Mesendoderm (in vitro differentiated cells): ENCODE measurements around the gene GLTP.
A peak's percentile ranks its signal among the peaks of the same experiment; 100 is the strongest.

Experiments
- DNase-seq: peaks from one replicate; pipeline ENCODE4 v3.0.0; 2013
- H2AK5ac ChIP-seq: 2 replicates; pipeline ENCODE4 v1.6.1; 2013; ENCODE audit warnings: low read length, inconsistent platforms
- H2BK120ac ChIP-seq: 2 replicates; pipeline ENCODE4 v1.6.1; 2013; ENCODE audit warnings: low read depth, mild to moderate bottlenecking, low read length, moderate library complexity, mixed read lengths
- H2BK15ac ChIP-seq: replicated peaks from 2 replicates; pipeline ENCODE4 v1.6.1; 2013; ENCODE audit warnings: low read depth, mild to moderate bottlenecking, moderate library complexity
- H2BK5ac ChIP-seq: 2 replicates; pipeline ENCODE4 v1.6.1; 2013; ENCODE audit warnings: low read length, inconsistent platforms
- H3K18ac ChIP-seq: 2 replicates; pipeline ENCODE4 v1.6.1; 2013; ENCODE audit warnings: mild to moderate bottlenecking, low read length, mixed read lengths
- H3K23ac ChIP-seq: one replicate; pipeline ENCODE4 v1.6.1; 2013; ENCODE audit warnings: low read length
- H3K27ac ChIP-seq: 2 replicates; pipeline ENCODE4 v1.5.1; 2013; ENCODE audit warnings: low read depth, mild to moderate bottlenecking, inconsistent platforms, low read length, moderate library complexity
- H3K27me3 ChIP-seq: 2 replicates; pipeline ENCODE4 v1.6.1; 2013; ENCODE audit warnings: low read length, control low read depth, mild to moderate bottlenecking, inconsistent platforms; ENCODE audit not compliant: insufficient read depth, poor library complexity
- H3K36me3 ChIP-seq: 2 replicates; pipeline ENCODE4 v1.6.1; 2013; ENCODE audit warnings: low read length, inconsistent platforms; ENCODE audit not compliant: control insufficient read depth, insufficient read depth
- H3K4ac ChIP-seq: one replicate; pipeline ENCODE4 v1.6.1; 2013; ENCODE audit warnings: low read depth, mild to moderate bottlenecking, low read length, moderate library complexity
- H3K4me1 ChIP-seq: 2 replicates; pipeline ENCODE4 v1.6.1; 2013; ENCODE audit warnings: low read depth, low read length, inconsistent platforms; ENCODE audit not compliant: control insufficient read depth
- H3K4me2 ChIP-seq: 2 replicates; pipeline ENCODE4 v1.6.1; 2013; ENCODE audit warnings: low read length
- H3K4me3 ChIP-seq: 2 replicates; pipeline ENCODE4 v1.5.1; 2013; ENCODE audit warnings: mild to moderate bottlenecking, low read length
- H3K56ac ChIP-seq: one replicate; pipeline ENCODE4 v1.6.1; 2013; ENCODE audit warnings: low read length
- H3K79me1 ChIP-seq: 2 replicates; pipeline ENCODE4 v1.6.1; 2013; ENCODE audit warnings: low read length, inconsistent platforms
- H3K79me2 ChIP-seq: 2 replicates; pipeline ENCODE4 v1.6.1; 2013; ENCODE audit warnings: mild to moderate bottlenecking, low read length; ENCODE audit not compliant: control insufficient read depth, insufficient read depth
- H3K9ac ChIP-seq: 2 replicates; pipeline ENCODE4 v1.6.1; 2013; ENCODE audit warnings: low read length, inconsistent platforms
- H4K5ac ChIP-seq: one replicate; pipeline ENCODE4 v1.6.1; 2013; ENCODE audit warnings: low read length
- H4K8ac ChIP-seq: one replicate; pipeline ENCODE4 v1.6.1; 2013; ENCODE audit warnings: low read depth, mild to moderate bottlenecking, control low read depth, low read length, moderate library complexity
- WGBS: extraction: QIAGEN DNeasy Blood & Tissue Kit; methylation state at CpG from one replicate; pipeline ENCODE4 v1.1.7; 2013; ENCODE audit warnings: low lambda C conversion rate, missing lambda C conversion rate; ENCODE audit not compliant: insufficient coverage; ENCODE audit errors: extremely low coverage; 5-methylcytosine and 5-hydroxymethylcytosine counted together

Gene GLTP

DNA sequence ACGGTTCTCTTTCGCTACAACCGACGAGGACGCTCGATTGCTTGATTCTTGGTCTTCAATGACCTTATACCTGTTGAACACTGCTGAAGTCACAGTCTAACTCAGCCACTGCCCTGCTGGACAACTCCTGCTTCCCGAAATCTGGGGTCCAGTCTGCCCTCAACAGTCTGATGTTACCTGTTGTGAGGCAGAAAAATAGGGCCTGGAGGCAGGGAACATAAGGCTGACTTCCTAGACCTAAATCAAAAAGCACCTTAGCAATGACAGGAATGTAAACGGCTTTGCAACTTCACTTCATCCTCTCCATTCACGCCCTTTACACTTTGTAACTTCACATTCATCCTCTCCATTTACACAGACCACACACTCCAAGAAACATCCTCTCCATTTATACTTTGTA lies 597 bp upstream of the GLTP start:
- Histone ChIP-seq H3K36me3 (no peaks in the 10 kb centered on the region), H3K27me3 (no peaks in the 10 kb centered on the region), H2BK5ac (peak overlapping the region; percentile 45), H3K79me2 (peaks cover 14% of the 10 kb centered on the region), H4K8ac (peak overlapping the region; percentile 98), H3K4me1 (peaks cover 20% of the 10 kb centered on the region), H3K4me3 (peak overlapping the region; percentile 31), H3K4me2 (peak overlapping the region; percentile 94), H3K4ac (peak overlapping the region; percentile 38), H4K5ac (no peak overlapping the region), H2AK5ac (no peak overlapping the region), H2BK15ac (no peak overlapping the region), H3K23ac (no peak overlapping the region), H3K27ac (peak overlapping the region; percentile 96), H3K18ac (peak overlapping the region; percentile 65), H2BK120ac (no peak overlapping the region), H3K9ac (peak overlapping the region; percentile 86), H3K79me1 (peaks cover 12% of the 10 kb centered on the region), H3K56ac (peak overlapping the region; percentile 93)
- DNase-seq = peak; percentile 73
- WGBS = no CpG with 5 or more reads among the region's 9 CpGs

DNA sequence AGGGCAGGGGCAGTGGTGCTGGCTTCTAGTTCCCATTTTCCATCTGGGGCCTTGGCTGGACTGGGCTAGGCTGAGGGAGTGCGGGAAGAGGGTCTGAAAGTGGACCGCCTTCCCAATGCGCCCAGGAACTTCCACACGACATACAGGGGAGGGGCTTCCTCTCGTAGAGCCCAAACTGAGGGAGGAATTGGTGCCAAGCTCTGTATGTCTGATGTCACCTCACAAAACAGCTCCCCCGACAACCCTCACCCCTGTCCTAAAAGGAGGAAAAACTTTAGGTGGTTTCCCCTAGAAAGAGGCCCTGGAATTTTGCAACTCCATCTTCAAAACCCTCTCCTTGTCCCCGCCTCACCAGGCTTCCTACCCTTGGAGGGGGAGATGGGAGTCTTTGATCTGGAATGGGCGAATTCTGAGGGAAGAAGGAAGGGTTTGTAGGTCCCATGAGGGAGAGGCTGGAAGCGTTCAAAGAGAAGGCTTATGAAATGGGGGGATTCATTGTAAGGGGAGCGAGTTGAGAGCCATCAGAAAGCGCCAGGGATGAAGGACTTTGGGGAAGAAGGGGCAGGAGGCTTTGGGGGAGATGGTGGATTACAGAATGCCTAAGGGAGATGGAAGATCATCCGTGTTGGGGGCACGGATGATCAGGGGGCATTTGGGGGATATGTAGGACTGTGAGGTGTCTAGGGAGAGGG lies 844 bp downstream of the GLTP start:
- Histone ChIP-seq H3K27ac (no peak overlapping the region), H3K27me3 (no peaks in the 10 kb centered on the region), H3K79me1 (peaks cover 12% of the 10 kb centered on the region), H2BK15ac (no peak overlapping the region), H4K8ac (no peak overlapping the region), H3K36me3 (no peaks in the 10 kb centered on the region), H2BK120ac (no peak overlapping the region), H3K4ac (no peak overlapping the region), H3K4me2 (peak overlapping the region; percentile 100), H3K4me1 (peaks cover 20% of the 10 kb centered on the region), H3K56ac (peak overlapping the region; percentile 92), H2BK5ac (no peak overlapping the region), H3K4me3 (peak overlapping the region; percentile 73), H3K23ac (peak overlapping the region; percentile 89), H3K18ac (no peak overlapping the region), H2AK5ac (peak overlapping the region; percentile 69), H4K5ac (no peak overlapping the region), H3K79me2 (peaks cover 17% of the 10 kb centered on the region), H3K9ac (peak overlapping the region; percentile 73)
- peak; percentile 37 for DNase-seq
- no CpG with 5 or more reads among the region's 13 CpGs for WGBS

DNA sequence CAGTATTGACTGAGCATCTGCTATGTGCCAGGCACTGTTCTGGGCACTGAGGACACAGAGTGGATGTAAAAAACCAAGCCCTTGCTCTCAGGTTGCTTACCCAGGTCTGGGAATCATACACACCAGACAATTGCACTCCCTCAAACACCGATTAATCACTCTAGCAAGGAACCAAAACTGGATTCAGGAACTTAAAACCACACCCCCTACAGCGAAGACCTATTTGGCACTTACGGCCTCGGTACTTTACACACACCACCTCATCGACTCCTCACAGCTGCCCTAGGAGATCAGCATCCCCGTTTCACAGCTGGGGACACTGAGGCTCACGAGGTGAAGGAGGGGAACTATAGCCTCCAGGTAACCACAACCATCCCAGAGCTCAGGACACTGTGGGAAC lies 1.6 kb downstream of the GLTP start:
- peaks cover 15% of the 10 kb centered on the region for H3K79me1 ChIP-seq
- no peak overlapping the region for H2BK5ac ChIP-seq
- peak overlapping the region; percentile 74 for H3K23ac ChIP-seq
- H3K27ac ChIP-seq = no peak overlapping the region
- no peaks in the 10 kb centered on the region for H3K36me3 ChIP-seq
- H3K4me2 ChIP-seq = peak overlapping the region; percentile 100
- peaks cover 24% of the 10 kb centered on the region for H3K79me2 ChIP-seq
- no peak overlapping the region for H4K5ac ChIP-seq
- no peak overlapping the region for H2BK15ac ChIP-seq
- no peak overlapping the region for H3K4ac ChIP-seq
- peaks cover 20% of the 10 kb centered on the region for H3K4me1 ChIP-seq
- no peak overlapping the region for H2BK120ac ChIP-seq
- H3K4me3 ChIP-seq = no peak overlapping the region
- H3K18ac ChIP-seq = no peak overlapping the region
- no CpG with 5 or more reads among the region's 7 CpGs for WGBS
- H2AK5ac ChIP-seq = peak overlapping the region; percentile 92
- peak overlapping the region; percentile 73 for H3K9ac ChIP-seq
- no peak overlapping the region for H4K8ac ChIP-seq
- DNase-seq = no peak
- H3K56ac ChIP-seq = peak overlapping the region; percentile 92
- no peaks in the 10 kb centered on the region for H3K27me3 ChIP-seq

DNA sequence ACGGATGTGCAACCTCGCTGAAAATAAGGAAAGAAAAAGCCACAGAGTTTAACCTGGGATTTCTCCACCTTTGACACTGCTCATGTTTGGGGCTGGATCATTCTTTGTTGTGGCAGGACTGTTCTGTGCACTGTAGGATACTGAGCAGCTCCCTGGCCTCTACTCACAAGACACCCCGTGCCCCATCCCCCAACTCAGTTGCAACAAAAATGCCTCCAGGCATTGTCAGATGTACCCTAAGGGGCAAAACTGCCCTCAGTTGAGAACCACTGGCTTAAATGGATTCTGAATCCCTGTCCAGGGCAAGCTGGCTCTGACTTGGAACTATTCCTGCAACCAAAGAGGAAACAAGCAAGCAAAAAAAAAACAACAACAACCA lies 2.1 kb downstream of the GLTP start:
- Histone ChIP-seq H3K9ac (peak overlapping the region; percentile 42), H3K4ac (no peak overlapping the region), H3K18ac (no peak overlapping the region), H3K27ac (no peak overlapping the region), H4K8ac (no peak overlapping the region), H3K4me1 (peaks cover 20% of the 10 kb centered on the region), H3K4me3 (no peak overlapping the region), H2BK15ac (no peak overlapping the region), H3K36me3 (no peaks in the 10 kb centered on the region), H3K79me2 (peaks cover 24% of the 10 kb centered on the region), H2BK5ac (no peak overlapping the region), H2BK120ac (no peak overlapping the region), H3K79me1 (peaks cover 16% of the 10 kb centered on the region), H2AK5ac (no peak overlapping the region), H3K4me2 (no peak overlapping the region), H3K23ac (peak overlapping the region; percentile 74), H3K27me3 (no peaks in the 10 kb centered on the region), H3K56ac (peak overlapping the region; percentile 38), H4K5ac (no peak overlapping the region)
- no CpG with 5 or more reads among the region's 3 CpGs for WGBS
- DNase-seq = no peak

DNA sequence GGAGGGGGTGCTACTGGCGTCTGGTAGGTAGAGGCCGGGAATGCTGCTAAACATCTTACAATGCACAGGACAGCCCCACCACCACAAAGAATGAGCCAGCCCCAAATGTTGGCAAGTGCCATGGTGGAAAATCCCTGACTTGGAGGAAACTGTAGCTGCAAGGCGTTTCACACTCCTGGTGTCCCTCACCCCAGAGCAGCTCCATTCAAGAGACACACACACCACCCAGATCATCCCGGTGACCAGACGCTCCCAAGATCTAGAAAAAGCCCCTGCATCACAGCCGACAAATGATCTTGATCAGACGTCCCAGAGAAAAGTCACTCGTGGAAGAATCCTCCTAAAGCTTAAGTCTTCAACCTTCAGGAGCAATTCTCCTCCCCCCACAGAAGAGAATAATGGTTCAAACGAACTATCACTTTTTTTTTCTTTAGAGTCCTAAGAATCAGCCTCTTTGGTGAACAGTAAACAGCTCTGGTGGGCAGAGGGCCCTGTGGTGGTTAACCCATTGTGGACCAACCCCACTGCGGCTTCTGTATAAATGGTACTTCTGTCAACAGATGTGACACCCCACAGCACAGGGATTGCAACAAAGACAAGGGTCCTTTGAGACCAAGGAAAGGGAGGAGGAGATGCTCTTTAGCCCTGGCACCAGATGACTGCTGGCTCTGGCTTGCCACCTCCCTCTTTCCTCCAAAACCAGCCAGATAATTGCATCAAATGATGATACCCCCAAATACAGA lies 2.7 kb downstream of the GLTP start:
- Histone ChIP-seq H3K4me3 (no peak overlapping the region), H3K4ac (no peak overlapping the region), H3K27ac (no peak overlapping the region), H3K27me3 (no peaks in the 10 kb centered on the region), H2AK5ac (no peak overlapping the region), H3K79me2 (peaks cover 24% of the 10 kb centered on the region), H3K18ac (no peak overlapping the region), H2BK120ac (no peak overlapping the region), H3K4me1 (peaks cover 20% of the 10 kb centered on the region), H4K8ac (no peak overlapping the region), H3K4me2 (no peak overlapping the region), H3K79me1 (peaks cover 16% of the 10 kb centered on the region), H2BK15ac (no peak overlapping the region), H2BK5ac (no peak overlapping the region), H3K9ac (peak overlapping the region; percentile 42), H3K23ac (no peak overlapping the region), H3K56ac (no peak overlapping the region), H3K36me3 (no peaks in the 10 kb centered on the region), H4K5ac (no peak overlapping the region)
- WGBS = no CpG with 5 or more reads among the region's 10 CpGs
- no peak for DNase-seq
